ENCODE results near the gene ENDOG.
"Not testable (repeated sequence)": the region's sequence is repeated elsewhere in the genome, so short reads cannot be mapped to it uniquely, and the experiment has no call there.

The ENDOG gene

DNA sequence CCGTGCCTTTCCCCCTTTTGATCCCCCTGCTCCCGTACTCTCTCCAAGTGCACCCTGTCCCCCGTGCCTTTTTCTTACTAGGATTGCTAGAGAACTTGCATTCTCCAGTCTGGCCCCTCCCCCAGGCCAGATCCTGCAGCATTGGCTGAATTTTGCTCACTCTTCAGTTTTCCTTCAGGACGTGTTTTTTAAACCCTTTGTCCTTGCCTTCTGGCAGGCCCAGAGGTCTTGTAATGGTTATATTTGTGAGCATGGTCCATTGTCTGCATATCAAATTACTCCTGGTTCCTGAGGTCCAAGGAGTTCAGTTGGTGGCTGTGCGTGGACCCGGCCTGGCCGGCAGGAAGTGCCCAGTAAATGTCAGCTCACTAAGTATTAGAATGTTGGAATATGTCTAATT, 30.6 kb upstream of the ENDOG start:
- DNase-seq = peak; percentile 26 to 49
- TF ChIP-seq POLR2A (IDR thresholded peaks at IDR 0.05; ENCODE audit: low read length) (no peak), GATA1 (IDR thresholded peaks at IDR 0.05; ENCODE audit: low read depth, low read length) (no peak)

DNA sequence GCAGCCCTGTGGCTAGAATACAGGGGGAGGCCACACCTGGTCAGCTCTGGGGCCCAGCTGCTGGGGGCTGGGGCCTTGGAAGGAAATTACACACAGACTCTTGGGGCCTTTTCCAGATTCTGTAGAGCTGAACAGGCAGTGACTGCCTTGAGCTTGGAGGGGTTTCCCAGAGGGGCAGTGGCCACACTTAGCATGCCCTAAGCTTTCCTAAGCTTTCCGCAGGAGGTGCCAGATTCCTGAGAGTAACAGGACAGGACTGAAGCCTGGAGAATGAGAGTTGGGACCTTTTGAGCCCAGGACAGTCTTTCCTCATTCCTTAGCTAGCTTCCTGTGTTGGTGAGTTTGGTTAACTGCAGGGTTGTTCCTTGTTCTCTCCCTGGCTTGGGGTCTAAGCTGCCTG, 29.9 kb upstream of the ENDOG start:
- no peak for TF ChIP-seq POLR2A (IDR thresholded peaks at IDR 0.05; ENCODE audit: low read length)
- no peak for TF ChIP-seq GATA1 (IDR thresholded peaks at IDR 0.05; ENCODE audit: low read depth, low read length)
- no peak for DNase-seq

DNA sequence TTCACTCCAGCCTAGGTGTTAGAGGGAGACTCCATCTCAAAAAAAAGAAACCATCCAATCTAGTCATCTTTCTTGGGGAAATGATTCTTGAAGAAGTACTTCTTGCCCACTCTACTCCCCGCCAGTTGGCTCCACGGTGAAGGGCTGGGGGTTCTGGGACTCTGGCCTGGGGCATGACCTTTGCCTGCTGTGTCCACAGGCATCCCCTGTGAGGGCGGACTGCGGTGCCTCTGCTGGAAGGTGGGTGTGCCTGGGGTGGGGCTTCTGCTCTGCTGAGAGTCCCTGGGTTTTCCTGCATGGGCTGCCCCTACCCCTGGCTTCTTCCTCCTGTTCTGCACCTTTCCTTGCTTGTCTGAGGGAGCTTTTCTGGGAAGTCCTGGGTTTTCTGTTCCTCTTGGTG, 27.8 kb upstream of the ENDOG start:
- no peak for DNase-seq
- TF ChIP-seq GATA1 (IDR thresholded peaks at IDR 0.05; ENCODE audit: low read depth, low read length) = no peak

DNA sequence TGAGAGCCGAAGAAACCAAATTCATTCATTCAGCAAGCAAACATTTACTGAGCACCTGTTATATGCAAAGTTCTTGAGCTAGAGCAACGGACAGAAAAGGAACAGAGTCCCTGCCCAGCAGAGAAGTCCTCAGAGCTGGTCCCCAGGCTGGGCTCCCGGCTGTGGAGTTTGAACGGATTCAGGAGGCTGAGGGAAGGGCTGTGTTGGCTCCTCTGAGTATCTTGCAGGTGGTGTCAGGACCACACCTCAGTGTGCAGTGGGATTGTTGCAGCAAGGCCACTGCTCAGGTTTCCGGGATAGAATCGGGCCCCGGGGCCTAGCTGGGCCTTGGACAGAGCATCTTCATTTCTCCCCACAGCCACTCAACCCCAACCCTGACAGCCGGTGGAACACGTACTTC, 26.2 kb upstream of the ENDOG start:
- no peak for DNase-seq
- TF ChIP-seq POLR2A (IDR thresholded peaks at IDR 0.05; ENCODE audit: low read length) = no peak
- no peak for TF ChIP-seq GATA1 (IDR thresholded peaks at IDR 0.05; ENCODE audit: low read depth, low read length)

DNA sequence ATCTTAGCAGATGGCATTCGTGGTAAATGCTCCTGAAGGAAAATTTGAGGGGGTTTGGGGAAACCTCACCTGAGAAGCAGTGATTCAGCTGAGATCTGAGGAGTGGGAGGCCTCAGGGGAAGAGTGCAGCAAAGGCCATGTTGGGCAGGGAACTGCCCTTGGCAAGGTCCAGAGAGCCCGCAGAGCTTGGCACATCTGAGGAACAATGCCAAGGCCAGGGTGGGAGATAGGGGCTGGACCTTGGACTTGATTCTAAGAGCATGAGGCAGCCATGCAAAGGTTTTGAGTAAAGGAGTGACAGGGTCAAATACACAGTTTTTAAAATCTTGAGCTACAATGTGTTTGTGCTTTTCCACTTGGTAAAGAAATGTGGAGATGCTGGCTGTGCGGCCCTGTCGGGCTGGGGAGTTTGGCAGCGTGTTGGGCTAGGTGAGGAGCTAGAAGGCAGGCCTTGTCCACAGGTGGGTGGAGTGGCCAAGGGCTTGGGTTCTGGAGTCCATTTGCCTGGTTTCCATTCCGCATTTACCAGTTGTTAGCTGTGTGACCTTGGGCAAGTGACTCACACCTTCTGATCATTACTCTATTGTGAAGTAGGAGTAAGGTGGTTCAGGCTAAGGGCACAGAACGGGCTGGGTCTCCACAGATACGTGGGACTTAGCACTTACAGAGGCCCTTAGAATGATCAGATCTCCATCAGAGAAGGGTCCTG, 25.2 kb upstream of the ENDOG start:
- TF ChIP-seq POLR2A (IDR thresholded peaks at IDR 0.05; ENCODE audit: low read length) (no peak), GATA1 (IDR thresholded peaks at IDR 0.05; ENCODE audit: low read depth, low read length) (no peak)
- DNase-seq = no peak

DNA sequence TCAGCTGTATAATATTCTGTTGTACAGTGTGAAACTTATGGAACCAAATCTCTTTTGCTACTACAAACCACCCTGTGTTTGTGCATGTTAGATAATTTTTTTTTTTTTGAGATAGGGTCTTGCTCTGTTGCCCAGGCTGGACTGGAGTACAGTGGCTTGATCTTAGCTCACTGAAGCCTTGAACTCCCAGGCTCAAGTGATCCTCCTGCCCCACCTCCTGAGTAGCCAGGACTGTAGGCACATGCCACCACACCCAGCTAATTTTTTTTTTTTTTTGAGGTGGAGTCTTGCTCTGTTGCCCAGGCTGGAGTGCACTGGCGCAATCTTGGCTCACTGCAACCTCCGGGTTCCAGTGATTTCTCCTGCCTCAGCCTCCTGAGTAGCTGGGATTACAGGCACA, 23.3 kb upstream of the ENDOG start:
- not testable (repeated sequence) for DNase-seq

DNA sequence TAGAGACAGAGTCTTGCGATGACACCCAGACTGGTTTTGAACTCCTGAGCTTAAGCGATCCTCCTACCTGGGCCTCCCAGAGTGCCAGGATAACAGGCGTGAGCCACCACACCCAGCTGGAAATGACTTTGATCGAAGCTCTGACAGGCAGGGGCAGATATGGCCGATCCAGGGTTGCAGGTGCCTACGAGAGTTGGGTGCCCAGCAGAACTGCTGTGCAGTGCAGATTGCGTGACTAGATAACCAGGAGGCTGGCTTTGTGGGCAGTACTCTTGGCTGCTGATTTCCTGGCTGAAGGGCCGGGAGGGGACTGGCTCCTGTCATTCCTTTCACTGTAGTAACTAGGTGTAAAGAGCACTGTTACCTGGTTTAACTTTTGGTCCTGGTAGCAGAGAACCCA, 19.4 kb upstream of the ENDOG start:
- DNase-seq = peak; percentile 15 to 29
- TF ChIP-seq POLR2A (IDR thresholded peaks at IDR 0.05; ENCODE audit: low read length) (no peak), GATA1 (IDR thresholded peaks at IDR 0.05; ENCODE audit: low read depth, low read length) (no peak)

DNA sequence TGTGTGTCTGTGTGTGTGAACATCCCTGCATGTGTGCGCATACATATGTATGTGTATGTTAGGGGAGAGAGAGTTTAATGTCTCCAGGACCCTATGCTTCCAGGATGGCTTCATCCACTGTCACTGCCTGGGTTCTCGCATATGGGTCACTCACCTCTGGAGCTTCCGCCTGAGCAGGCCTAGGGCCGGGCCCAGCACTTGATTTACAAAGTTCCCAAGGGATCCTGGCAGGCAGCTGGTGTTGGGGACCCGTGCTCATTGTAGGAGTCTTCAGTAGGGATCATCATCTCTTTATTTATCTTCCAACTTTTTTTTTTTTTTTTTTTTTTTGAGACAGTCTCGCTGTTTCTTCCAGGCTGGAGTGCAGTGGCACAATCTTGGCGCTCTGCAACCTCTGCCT, 18.2 kb upstream of the ENDOG start:
- TF ChIP-seq GATA1 (IDR thresholded peaks at IDR 0.05; ENCODE audit: low read depth, low read length) (no peak), POLR2A (IDR thresholded peaks at IDR 0.05; ENCODE audit: low read length) (no peak)
- no peak for DNase-seq

DNA sequence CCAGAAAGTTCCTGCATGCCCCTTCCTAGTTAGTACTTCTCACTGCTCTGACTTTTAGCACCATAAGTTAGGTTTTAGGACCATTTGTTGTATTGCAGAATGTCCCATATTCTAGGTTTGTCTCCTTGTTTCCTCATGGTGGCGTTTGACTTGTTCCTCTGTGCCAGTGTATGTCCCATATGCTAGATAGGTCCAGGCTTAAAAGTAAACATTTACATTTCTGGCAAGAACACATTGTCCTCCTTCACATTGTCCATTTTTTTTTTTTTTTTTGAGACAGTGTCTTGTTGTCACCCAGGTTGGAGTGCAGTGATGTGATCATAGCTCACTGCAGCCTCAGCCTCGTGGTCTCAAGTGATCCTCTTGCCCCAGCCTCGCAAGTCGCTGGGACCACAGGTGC, 15.8 kb upstream of the ENDOG start:
- no peak for DNase-seq
- TF ChIP-seq GATA1 (IDR thresholded peaks at IDR 0.05; ENCODE audit: low read depth, low read length) (no peak), POLR2A (IDR thresholded peaks at IDR 0.05; ENCODE audit: low read length) (no peak)

DNA sequence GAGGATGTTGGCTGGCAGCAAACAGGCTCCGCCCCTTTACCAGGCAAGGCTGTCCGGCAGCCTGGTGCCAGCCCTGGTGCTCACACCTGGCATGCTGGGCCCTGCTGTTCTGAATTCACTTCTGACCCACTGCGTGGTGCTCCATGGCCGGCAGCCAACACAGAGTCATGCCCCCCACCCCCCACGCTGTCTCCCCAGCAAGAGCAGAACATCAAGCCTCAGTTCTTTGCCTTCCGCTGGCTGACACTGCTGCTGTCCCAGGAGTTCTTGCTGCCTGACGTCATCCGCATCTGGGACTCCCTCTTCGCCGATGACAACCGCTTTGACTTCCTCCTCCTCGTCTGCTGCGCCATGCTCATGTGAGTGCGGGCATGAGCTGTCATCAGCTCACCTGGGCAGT, 12.6 kb upstream of the ENDOG start:
- no peak for TF ChIP-seq POLR2A (IDR thresholded peaks at IDR 0.05; ENCODE audit: low read length)
- no peak for TF ChIP-seq GATA1 (IDR thresholded peaks at IDR 0.05; ENCODE audit: low read depth, low read length)
- no peak for DNase-seq

DNA sequence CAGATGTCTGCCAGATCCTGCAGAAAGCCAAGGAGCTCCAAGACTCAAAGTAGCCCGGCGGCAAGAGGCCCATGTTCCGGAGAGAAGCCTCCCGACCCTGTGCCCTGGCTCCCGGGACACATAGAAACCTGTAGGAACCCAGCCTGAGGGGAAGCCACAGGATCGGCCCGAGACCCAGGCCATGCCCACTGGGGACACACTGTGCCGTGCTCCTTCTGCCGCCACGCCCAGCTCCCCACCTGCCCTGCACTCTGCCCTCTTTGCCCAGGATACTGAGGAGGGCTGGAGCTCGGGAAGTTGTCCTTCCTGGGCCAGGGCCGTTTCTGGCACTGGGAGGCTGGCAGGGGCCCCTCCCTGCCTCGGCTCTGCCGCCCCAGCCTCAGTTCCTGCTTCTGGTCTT, 10.5 kb upstream of the ENDOG start:
- no peak for DNase-seq
- no peak for TF ChIP-seq POLR2A (IDR thresholded peaks at IDR 0.05; ENCODE audit: low read length)
- no peak for TF ChIP-seq GATA1 (IDR thresholded peaks at IDR 0.05; ENCODE audit: low read depth, low read length)

DNA sequence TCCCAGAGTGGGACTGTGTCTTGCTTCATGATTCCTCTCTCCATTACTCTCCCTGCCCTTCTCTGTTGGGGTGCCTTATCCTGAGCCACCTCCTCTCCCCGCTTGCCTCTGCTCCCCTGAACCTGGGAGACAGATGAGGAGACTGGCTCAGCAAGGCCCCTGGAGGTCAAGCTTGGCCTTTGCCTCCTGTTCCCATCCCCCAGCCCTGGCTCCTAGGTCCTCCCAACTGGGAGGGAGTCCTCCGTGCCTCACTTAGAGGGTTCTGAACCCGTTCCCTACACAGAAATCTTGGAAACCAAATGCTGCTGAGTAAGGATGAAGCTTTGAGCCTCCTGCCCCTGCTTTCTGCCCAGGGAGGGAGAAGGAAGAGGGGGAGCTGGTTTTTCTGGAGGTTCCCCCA, 9.8 kb upstream of the ENDOG start:
- DNase-seq = no peak
- TF ChIP-seq GATA1 (IDR thresholded peaks at IDR 0.05; ENCODE audit: low read depth, low read length) (no peak), POLR2A (IDR thresholded peaks at IDR 0.05; ENCODE audit: low read length) (no peak)

DNA sequence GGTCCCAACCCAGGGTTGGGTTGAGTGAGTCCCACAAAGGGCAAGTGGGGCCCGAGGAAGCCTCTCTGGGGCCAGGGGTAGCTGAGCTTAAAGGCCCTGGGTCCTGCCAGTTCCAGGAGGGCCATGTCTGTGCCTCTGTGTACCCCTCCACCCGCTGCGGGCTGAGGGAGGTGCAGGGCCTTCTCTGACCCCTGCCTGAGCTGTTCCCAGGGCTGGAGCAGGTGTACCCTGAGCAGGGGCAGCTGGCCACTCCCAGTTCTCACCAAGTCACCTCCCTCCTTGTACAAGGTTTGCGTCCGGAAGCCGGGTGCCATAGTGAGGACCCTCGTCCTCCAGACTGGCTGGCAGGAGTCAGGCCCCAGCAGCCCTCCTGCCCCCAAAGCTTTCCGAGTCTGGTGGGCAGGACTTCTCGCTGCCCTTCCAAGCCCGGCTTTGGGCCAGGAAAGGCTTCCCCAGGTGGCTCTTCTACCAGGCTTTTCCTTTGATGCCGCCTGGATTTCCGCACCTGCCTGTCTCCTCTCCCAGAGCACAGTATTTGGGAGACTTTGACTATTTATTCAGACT, 9.2 kb upstream of the ENDOG start:
- no peak for DNase-seq
- no peak for TF ChIP-seq GATA1 (IDR thresholded peaks at IDR 0.05; ENCODE audit: low read depth, low read length)
- TF ChIP-seq POLR2A (IDR thresholded peaks at IDR 0.05; ENCODE audit: low read length) = no peak

DNA sequence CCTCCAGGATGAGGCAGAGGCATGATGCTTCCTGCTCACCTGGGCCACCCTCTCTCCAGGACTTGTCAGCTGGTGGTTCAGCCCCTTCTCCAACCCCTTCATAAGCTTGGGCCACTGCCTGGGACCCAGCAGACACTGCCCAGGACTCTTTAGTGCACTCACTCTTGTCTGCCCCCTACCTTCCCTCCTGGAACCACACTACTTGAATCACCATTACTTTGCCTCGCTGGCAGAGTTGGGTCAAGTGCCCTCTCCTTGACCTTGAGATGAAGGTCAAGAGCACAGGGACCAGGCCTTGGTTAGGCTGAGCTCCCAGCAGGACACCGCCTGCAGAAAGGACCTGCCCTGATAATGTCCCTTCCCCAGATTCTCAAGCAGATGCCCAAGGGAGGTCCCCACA, 8.5 kb upstream of the ENDOG start:
- TF ChIP-seq POLR2A (IDR thresholded peaks at IDR 0.05; ENCODE audit: low read length) (no peak), GATA1 (IDR thresholded peaks at IDR 0.05; ENCODE audit: low read depth, low read length) (no peak)
- DNase-seq = no peak

DNA sequence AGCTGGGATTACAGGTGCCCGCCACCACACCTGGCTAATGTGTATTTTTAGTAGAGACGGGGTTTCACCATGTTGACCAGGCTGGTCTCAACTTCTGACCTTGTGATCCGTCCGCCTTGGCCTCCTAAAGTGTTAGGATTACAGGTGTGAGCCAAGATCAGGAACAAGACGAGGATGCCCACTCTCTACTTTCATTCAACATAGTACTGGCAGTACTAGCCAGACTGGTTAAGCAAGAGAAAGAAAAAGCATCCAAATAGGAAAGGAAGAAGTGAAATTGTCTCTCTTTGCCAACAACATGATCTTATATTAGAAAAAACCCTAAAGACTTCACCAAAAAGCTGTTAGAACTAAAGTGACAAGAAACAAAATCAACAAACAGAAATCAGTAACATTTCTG, 7.4 kb upstream of the ENDOG start:
- DNase-seq = no peak
- TF ChIP-seq POLR2A (IDR thresholded peaks at IDR 0.05; ENCODE audit: low read length) = no peak
- TF ChIP-seq GATA1 (IDR thresholded peaks at IDR 0.05; ENCODE audit: low read depth, low read length) = no peak

Data from erythroblast (primary cell).